ENCODE measurements around the gene HYAL1.

GRCh38 chr3:50330330-50330729 lies 27.0 kb upstream of the HYAL1 start:
- TF ChIP-seq CTCF (tag by site-specific recombination; IDR thresholded peaks at IDR 0.05): no peak
- TF ChIP-seq, protein P1, sequence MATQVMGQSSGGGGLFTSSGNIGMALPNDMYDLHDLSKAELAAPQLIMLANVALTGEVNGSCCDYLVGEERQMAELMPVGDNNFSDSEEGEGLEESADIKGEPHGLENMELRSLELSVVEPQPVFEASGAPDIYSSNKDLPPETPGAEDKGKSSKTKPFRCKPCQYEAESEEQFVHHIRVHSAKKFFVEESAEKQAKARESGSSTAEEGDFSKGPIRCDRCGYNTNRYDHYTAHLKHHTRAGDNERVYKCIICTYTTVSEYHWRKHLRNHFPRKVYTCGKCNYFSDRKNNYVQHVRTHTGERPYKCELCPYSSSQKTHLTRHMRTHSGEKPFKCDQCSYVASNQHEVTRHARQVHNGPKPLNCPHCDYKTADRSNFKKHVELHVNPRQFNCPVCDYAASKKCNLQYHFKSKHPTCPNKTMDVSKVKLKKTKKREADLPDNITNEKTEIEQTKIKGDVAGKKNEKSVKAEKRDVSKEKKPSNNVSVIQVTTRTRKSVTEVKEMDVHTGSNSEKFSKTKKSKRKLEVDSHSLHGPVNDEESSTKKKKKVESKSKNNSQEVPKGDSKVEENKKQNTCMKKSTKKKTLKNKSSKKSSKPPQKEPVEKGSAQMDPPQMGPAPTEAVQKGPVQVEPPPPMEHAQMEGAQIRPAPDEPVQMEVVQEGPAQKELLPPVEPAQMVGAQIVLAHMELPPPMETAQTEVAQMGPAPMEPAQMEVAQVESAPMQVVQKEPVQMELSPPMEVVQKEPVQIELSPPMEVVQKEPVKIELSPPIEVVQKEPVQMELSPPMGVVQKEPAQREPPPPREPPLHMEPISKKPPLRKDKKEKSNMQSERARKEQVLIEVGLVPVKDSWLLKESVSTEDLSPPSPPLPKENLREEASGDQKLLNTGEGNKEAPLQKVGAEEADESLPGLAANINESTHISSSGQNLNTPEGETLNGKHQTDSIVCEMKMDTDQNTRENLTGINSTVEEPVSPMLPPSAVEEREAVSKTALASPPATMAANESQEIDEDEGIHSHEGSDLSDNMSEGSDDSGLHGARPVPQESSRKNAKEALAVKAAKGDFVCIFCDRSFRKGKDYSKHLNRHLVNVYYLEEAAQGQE (tag by site-specific recombination; IDR thresholded peaks at IDR 0.05): no peak
- no peak for TF ChIP-seq ZBTB17 (tag by site-specific recombination; IDR thresholded peaks at IDR 0.05)
- no peak for TF ChIP-seq ZNF629 (tag by site-specific recombination; IDR thresholded peaks at IDR 0.05)
- no peak for TF ChIP-seq ZBTB7A (tag by site-specific recombination; IDR thresholded peaks at IDR 0.05; ENCODE audit: low read depth)
- no peak for TF ChIP-seq ZNF488 (tag by site-specific recombination; IDR thresholded peaks at IDR 0.05)
- TF ChIP-seq ZNF521 (tag by site-specific recombination; IDR thresholded peaks at IDR 0.05): no peak
- no peak for TF ChIP-seq ZBTB8A (tag by site-specific recombination; IDR thresholded peaks at IDR 0.05)
- no peak for TF ChIP-seq MEIS1 (CRISPR knock-in tag; IDR thresholded peaks at IDR 0.05; ENCODE audit: borderline replicate concordance)
